ENCODE measurements around the gene BCL6.

The BCL6 gene

DNA sequence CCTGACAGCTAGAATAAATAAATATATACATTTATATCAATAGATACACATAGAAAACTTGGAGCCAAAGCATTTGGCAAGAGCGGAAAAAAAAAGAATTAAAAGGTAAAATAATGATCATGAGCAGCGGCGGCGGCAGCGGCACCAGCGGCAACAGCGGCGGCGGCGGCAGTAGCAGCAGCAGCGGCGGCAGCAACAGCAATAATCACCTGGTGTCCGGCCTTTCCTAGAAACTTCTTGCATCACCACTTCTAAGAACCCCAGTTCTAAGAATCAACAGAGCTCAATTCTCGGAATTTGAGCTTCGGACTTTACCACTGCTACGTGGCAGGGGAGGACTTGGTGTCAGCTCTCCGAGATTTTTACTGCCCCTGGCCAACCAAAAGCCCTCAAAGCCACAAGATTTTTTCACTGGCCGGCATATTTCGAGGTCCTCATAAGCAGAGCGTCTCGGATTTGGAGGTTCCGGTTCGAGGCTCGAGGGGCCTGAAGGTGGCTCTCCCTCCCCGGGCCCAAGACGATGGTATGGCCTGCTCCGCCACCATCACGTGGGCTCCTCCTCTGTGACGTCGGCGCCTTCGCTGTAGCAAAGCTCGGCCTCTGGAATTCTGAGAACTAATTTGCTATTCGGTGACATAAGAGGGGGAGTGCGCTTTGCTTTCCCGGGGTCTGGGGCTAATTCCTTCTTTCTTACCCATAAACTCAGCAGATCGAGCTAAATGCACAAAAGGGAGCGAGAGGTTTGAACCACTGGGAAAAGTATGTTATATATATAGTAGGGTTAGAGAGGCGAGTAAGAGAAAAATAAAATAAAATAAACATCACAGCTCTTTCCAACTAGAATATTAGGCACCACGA is at the start of gene BCL6:
TSS of gene BCL6 (minus strand) at position 268 of the 858 bp plus-strand sequence. CDS start 11,775 bp downstream, outside the sequence.
- no peak for FAIRE-seq

GRCh38 chr3:187794731-187795130 is 49.5 kb upstream of the BCL6 start:
- FAIRE-seq = no peak

- no peak for FAIRE-seq
Measured at GRCh38 chr3:187793618-187794017, 48.4 kb upstream of the BCL6 start.

- no peak for FAIRE-seq
Measured at GRCh38 chr3:187792521-187792920, 47.3 kb upstream of the BCL6 start.

DNA sequence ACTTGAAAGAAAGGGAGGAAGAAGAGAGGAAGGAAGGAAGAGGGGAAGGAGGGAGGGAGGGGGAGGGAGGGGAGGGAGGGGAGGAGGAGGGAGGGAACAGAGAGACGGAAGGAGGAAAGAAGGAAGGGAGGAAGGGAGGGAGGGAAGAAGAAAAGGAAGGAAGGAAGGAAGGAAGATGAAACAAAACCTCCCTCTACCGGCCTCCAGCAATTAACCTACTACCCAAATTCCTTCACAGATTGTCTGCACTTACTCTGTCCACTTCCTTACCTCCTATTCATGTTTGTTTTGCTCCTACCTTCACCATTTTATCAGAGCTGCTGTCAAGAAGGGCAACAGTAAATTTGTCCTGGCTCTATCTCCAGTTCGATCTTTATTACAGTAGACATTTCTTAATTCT is 44.6 kb upstream of the BCL6 start:
- no peak for FAIRE-seq

DNA sequence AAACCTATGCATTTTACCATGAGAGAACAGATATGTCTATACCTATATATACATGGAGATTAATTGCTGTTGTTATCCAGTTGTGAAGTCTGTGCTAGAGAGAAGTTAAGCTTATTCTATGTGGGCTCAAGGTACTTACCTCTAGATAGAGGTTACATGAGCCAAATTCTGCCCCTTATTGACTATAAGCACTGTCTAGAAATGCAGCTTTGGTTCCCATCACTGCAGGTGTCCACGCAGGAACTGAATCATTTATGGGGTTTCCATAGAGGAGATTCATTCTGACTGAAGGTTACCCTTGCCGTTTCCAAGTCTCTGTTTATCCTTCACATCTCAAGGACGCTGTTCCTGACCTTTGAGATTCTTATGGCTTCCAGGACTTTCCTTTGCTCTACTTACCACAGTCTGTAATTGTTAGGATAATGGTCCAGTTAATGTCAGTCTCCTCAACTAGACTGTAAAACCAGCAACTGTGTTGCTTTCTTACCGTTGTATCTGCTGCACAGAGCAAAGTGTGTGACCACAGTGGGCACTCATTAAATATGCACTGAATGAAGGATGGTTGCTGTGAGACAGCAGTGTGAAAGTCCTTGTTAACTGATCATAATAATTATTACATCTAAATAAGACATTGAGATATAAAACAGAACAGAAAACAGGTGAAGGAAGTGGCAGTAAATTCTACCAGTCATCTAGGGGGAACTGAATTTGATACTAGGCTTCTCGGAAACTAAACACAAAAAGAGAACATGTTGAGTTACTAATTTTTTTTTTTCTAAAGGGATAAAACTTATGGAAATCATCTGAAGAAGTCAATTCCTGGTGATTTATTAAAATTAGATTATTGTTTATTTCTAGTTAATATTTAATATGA is 44.0 kb upstream of the BCL6 start:
- no peak for FAIRE-seq

- no peak for FAIRE-seq
Measured at GRCh38 chr3:187783098-187783497, 37.8 kb upstream of the BCL6 start.

DNA sequence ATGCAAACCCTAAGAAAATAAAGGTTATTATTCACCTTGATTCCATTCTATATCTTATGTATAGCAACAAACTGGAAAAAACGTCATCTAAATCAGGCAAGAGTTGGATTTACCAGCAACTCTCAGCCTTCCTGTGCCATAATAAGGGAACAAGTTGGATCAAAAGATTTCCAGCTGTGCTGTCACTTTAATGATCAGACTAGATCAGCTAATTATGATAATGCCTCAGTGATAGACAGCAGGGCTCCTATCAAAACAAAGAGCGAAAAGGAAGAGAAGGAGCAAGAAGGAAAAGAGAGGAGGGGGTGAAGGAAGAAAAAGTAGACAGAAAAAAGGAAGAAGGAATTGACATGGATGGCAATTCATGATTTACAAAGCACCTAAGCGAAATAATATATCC is 36.7 kb upstream of the BCL6 start:
- no peak for FAIRE-seq

GRCh38 chr3:187781001-187781400 is 35.7 kb upstream of the BCL6 start:
- FAIRE-seq = no peak

- FAIRE-seq = no peak
Measured at GRCh38 chr3:187778726-187779125, 33.5 kb upstream of the BCL6 start.

- no peak for FAIRE-seq
Measured at GRCh38 chr3:187777331-187777941, 32.2 kb upstream of the BCL6 start.

GRCh38 chr3:187775549-187775948 is 30.3 kb upstream of the BCL6 start:
- FAIRE-seq = no peak

DNA sequence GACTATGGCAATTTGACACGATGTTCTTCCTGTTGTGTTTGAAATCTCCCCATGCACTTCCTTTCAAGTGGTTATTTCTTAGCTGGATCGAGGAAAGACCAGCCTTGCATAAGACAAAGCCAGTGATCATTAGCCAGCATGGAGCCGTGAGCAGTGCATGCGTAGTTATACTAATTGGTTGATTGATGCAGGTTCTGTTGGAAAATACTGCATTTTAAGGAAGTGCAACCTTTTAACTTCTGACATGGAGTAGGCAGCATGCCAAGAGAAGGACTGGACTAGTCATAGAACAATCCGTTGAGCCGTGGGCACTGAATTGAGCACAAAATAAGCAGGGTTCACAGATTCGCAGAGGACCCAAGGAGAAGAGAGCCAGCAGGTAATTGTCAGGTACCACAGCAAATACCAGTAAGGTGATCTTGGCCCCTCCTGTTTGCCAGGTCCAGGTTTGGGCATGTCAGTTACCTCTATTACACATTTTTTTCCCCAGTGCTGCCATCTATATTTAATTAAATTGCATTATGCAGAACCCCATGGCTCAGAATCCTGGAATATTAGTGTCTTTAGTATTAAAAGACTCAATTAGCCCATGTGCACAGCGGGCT is 29.0 kb upstream of the BCL6 start:
- no peak for FAIRE-seq

GRCh38 chr3:187773233-187774184 is 28.2 kb upstream of the BCL6 start:
- FAIRE-seq = no peak

DNA sequence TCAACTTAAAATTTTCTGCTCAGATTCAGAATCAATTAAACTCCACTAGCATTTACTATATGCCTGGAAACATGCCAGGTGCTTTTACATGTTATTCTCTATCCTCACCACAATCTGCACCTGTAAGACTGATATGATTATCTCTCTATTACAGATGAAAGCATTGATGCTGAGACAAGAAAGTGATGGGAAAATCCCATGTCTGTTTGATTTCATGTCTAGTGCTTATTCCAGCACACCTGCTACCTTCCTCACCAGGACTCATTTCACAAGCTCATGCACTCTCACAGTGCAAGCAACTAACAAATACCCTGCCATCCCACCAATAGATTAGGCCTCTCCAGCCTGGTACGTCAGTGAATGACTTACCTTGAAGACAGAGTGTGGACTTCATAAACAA is 25.0 kb upstream of the BCL6 start:
- no peak for FAIRE-seq

GRCh38 chr3:187769771-187770170 is 24.5 kb upstream of the BCL6 start:
- FAIRE-seq = no peak

- FAIRE-seq = no peak
Measured at GRCh38 chr3:187767266-187768012, 22.2 kb upstream of the BCL6 start.

GRCh38 chr3:187765342-187765741 is 20.1 kb upstream of the BCL6 start:
- no peak for FAIRE-seq

DNA sequence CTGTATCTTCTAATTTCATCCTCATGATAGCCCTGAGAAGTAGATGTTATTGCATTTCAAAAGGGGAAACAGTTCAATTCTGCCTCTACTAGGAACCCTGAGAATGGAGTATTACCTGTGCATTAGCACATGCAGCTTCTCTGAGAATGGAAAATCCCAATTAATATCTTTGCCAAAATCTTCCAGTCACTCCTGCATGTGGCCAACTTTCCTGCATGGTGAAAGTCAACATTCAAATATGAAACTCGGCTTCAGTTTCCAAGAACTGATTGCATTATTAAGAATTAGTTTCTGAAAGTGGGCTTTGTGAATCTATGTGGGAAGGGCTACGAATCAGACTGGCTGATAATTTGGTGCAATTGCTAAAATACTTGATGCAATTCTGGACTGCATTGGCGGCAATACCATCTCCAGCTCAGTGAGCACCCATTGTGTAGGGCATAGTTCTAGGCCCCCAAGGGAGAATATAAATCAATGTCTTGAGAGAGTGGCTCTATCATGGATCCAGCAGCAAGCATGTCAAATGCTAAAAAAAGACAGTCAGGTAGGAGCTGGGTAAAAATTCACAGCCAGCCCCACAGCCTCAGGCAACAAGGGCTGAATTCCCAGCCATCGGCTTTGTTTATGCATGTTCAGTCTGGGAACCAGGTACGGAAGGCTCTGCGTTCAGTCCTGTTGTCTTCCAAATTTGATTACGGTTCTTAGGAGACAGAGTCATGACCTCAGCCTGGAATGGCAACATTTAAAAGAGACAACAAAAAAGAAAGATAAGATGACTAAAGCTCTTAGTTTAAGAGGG is 18.8 kb upstream of the BCL6 start:
- FAIRE-seq = no peak

DNA sequence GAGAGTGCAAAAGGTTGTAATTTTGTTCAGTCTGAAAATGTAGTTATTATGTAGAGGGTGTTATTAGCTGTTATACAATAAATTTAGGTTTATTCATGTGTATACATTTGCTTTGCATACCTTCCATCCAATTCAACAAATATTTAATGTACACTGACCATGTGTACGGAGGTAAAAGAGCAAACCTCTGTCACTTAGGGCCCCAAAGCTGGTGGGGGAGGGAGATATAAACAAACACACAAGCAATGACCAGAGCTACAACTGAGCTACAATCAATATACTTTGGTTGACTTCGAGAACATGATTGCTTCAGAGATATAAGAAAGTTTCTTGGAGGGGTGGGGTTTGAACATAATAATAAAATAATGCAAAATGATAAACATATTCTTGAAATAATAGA is 17.5 kb upstream of the BCL6 start:
- FAIRE-seq = no peak

All from colon (tissue), 2 donors.